GM19452 (cell line): ENCODE data around the gene CFAP99.
"Not testable (repeated sequence)": the region's sequence is repeated elsewhere in the genome, so short reads cannot be mapped to it uniquely, and the experiment has no call there.

Experiments
- ATAC-seq: cut with Tn5 transposase; IDR thresholded peaks from one replicate; pipeline ENCODE4 v1.9.1; 2021; ENCODE audit not compliant: unreplicated experiment

The CFAP99 gene

DNA sequence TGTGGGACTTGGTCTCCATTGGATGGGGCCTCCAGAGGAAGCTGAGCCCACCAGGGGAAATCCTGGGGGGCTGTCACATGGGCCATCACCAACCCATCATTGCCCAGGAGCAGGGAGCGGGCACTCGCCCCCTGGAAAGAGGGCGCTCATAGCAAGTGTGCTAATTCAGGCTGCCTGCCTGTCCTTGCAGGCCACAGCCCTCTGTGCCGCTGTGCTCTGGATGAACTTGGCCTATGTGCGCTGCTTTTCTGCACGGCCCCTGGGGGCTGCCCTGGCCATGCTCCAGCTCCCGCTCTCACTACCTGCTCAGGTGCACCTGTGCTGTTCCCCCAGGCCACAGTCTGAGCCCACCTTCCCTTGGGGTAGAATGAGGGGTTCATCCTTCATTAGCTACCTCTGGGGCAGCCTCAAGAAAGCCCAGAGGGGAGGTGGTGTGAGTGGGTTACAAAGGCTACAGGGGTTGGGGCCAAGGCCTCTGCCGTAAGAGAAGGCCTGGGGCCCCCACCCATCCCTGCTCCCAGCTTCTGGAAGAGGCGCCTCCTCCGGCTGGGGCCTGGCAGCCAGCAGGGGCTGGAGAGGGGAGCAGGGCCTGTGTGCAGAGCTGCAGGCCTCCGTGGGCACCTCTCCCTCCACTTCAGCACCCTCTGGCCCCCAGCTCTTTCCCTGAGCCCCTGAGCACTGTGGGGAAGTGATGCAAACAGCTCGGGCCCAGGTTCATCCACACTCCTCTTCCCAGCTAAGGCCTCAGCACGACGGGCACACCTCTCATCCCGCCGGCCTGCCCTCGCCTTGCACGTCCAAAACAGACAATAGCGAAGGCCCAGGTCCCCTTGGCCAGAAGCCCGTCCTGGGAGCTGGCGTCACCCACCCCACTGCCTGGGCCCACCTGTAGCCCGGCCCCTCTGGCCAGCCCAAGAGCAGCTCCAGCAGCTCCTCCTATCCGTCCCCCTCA is 8.9 kb downstream of the CFAP99 start:
- ATAC-seq = no peak

DNA sequence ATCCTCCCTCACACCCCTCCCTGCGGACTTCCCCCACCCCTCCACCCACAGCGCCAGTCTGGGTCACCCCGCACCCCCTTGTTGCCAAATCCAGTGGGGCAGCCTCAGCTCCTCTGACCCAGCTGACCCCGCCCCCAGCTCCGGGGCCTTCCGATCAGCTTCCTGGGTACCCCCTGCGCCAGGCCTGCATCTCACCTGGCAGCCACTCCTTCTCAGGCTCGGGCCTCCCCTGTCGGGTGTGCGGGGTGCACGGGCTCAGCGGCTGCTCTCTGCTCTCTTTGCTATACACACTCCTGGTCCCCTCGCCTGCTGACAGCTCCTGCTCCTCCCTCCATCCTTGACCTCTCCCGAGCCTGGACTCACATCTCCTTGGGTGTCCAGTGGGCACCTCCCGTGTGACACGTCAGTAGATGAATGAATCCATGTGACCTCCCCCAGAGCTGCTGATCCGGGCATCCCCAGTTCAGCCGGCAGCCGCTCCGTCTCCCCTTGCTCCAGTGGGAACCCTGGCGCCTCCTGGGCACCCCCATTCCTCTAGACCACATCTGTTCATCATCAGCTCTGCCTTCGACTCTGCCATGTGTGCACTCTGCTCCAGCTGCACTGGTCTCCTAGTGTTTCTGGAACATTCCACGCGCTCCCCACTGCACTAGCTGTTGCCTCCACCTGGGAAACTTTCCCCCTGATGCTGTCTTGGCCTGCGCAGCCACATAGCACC is 9.9 kb downstream of the CFAP99 start:
- ATAC-seq = no peak

DNA sequence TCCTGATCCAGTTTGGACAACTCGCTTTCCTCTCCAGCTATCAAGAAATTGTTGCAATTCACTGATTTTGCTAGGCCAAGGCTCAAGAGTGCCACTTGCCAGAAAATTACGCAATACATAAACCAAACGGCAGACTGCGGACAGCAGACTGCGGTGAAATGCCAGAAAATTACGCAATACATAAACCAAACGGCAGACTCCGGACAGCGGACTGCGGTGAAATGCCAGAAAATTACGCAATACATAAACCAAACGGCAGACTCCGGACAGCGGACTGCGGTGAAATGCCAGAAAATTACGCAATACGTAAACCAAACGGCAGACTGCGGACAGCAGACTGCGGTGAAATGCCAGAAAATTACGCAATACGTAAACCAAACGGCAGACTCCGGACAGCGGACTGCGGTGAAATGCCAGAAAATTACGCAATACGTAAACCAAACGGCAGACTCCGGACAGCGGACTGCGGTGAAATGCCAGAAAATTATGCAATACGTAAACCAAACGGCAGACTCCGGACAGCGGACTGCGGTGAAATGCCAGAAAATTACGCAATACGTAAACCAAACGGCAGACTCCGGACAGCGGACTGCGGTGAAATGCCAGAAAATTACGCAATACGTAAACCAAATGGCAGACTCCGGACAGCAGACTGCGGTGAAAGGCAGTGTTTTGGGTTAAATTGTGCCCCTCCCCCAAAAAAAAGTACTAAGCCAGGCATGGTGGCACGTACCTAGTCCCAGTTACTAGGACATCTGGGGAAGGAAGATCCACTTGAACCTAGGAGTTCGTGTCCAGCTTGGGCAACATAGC is 11.4 kb downstream of the CFAP99 start:
- not testable (repeated sequence) for ATAC-seq

DNA sequence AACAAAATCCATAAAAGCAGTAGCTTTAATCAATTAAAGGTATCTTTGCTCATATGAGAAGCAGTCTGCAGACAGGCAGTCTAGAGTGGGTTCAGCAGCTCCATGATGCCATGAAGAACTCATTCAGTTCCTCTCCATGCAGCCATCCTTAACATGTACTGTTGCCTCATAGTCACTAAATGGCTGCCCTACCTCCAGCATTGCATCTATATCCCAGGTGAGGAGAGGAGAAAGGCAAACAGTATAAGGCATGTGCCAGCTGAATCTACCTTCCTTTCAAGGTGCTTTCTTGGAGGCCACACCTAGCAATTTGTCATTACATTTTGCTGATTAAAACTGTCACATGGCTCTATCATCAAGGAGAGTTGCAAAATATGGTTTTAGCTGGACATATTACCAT is 13.2 kb downstream of the CFAP99 start:
- ATAC-seq = no peak

DNA sequence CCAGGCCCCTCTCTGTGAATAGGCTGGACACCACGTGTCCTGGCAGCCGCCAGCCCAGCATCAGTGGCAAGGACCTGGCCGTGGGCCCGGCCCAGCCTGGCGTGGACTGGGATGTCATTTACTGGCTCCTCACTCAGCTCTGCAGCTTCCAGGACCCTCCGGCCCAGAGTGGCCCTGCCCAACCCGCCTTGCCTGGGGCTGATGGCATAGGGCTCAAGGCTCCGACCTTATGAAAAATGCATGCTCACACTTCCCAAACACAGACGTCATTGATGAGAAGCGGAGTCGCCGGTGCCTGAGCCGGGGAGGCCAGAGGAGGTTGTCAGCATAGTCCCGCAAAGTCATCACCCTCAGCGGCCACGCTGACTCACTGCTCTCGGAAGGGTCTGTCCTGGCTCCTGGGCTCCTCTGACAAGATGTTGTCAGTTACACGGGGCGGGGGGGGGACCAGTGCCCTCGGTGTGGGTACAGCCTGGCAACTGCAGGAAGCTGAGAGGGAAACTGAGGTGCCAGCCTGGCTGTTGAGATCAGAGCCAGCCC is 14.3 kb downstream of the CFAP99 start:
- no peak for ATAC-seq

DNA sequence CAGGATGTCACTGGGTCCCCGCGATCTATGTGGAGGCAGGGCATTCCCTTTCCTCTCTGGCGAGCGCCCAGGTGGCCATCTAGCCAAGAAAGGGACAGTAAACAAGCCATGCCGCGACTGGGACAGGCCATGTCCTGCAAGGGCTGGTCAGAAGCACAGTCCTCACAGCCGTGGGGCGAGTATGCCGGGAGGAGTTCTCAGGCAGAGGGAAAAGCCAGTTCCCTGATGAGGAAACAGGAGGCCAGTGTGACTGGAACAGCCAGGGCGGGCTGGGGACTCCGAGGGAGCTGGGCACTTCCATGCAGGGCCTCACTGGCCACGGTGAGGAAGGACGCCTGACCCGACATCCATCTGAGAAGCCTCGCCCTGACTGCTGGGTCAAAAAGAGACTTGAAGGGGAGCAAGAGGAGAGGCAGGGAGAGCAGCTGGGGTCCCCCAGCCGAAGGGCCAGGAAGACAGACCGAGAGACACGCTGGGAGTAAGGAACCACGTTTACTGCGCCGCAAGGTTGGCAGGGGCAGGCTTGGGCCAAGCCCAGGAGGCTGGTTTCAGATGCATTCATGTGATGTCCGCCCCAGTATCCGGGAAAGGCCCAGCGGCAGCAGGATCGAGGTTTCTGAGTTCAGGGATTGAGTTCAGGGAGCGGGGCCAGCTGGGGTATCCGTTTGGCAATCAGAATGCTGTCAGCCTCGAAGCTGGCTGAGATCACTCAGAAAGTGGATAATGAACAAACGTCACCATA is 15.0 kb downstream of the CFAP99 start:
- ATAC-seq = no peak

DNA sequence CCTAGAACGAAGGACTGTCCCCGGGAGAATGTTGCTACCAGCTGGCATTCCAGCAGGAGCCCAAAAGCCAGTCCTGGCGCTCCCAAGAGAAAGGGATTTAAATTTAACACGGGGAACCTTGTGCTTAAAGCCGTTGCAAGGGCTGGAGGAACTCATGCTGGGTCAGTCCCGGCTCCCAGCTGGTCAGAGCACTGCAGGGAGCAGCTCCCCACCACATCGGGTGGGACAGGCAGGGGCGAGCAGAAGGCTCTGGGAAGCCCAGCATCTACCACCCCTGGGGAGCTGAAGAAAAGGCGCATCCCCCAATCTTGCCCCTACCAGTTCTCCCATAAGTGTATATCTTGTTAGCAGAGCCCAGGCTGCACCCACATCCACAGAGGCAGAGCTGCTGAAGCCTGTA is 15.7 kb downstream of the CFAP99 start:
- no peak for ATAC-seq

DNA sequence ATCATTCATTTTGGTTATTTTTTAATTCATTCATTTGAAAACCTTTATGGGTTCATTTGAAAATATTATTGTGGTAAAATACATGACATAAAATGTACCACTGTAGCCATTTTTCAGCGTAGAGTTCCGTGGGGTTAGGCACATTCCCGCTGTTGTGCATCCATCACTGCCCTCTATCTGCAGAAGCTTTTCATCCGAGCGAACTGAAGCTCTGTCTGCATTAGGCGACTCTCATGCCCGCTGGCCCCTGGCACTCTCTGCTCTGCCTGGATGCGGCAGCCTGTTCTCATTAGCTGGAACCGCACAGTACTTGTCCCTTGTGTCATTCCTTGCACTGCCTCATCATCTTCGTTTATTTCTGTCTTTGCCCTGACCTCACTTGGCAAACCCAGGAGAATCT is 17.5 kb downstream of the CFAP99 start:
- ATAC-seq = no peak

DNA sequence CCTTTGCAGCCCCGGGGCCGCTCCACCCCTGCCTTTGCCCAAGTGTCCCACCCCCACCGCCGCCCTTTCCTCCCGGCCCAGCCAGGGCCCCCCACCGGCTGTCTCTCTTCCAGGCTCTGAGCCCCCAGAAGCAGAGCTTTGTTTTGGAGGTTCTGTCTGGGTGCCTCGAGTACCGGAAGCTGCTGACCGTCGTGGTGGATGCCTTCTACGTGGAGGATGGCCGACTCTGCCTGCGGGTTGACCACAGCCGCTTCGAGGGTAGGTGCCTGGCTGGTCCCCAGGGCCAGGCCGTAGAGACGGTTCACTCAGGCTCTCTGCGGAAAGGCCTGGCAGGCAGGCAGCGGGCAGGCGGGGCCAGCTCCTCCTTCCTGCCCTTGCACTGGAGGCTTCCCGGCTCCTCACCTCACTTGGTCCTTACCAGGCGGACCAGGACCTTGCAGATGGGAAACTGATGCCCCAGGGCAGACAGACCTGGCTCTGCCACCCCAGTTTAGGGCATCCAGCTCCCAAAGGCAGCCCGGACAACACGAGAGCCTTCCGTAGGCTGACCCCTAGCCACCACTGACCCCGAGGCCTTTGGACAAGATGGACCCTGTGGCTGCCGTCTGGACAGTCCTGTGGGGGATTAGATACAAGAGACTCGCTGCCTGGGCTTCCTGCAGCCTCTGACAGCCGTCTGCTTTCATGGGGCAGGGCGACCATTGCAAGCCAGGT is 18.2 kb downstream of the CFAP99 start:
- ATAC-seq = no peak

DNA sequence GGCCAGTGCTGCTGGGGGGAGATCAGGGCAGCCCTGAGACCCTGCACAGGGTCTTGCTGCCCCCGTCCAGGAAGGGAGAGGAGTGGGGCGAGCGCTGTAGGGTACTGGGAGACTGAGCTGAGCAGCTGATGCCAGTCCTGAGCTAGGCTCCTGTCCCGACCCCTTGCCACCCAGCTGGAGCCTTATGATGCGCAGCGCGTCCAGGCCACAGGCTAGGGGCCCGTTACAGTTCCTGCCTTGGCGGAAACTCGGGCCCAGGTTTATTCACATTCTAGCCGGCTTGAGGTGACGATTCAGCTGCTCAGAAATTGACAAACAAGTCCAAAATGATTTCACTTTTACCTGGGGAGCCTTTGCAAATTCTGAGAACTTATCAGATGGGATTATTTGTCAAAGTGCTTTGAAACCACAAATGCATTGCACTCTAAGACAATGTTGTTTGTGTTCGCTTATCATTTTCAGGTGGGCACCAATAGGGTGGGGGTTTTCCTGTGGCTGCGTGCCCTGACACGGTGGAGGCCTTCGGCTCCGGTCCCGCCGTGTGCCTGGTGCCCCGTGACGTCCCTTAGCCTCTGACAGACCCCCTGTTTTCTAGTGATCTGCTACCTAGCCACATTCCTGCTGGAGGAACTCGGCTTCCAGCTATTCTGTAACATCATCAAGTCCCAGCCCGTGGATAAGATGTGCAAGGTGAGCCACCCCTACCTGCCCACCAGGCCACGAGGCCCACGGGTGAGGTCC is 18.9 kb downstream of the CFAP99 start:
- ATAC-seq = no peak

DNA sequence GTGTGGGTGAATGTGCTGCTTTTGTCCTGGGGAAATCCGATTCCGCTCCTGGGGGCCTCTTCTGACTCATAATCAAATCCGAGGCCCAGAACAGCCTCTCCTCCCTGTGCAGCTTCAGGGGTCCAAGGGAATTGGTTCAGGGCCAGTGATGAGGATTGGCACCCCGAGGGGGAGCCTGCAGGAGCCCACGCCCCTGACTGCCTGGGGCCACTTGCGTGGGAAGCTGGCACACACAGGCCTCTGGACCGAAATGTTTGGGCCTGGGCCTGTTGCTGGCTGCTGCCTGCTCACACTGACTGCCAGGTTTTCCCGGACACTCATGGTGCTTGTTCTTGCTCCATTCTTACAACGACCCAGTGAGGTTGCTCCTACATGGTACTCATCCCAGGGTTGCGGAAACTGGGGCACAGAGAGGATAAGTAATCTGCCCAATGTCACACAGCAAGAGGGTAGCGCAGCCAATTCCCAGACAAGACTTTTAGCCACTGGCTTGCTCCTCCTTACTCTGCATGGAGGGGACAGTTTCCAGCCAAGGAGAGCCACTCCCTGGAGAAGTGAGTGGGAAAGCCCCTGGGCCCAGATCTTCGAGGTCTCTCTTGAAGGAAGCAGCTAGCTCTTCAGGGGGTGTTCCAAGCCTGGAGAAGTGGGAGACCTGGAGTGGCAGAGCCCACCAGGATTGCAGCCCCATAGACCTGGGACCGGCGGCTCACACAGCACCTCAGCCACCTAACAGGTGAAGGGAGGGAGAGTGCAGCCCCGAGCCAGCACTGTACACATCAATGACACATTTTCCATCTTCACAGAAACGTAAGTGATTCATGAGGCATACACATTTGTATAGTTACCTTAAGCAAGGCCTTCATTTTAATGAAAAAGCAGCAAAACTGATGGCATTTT is 20.3 kb downstream of the CFAP99 start:
- no peak for ATAC-seq

DNA sequence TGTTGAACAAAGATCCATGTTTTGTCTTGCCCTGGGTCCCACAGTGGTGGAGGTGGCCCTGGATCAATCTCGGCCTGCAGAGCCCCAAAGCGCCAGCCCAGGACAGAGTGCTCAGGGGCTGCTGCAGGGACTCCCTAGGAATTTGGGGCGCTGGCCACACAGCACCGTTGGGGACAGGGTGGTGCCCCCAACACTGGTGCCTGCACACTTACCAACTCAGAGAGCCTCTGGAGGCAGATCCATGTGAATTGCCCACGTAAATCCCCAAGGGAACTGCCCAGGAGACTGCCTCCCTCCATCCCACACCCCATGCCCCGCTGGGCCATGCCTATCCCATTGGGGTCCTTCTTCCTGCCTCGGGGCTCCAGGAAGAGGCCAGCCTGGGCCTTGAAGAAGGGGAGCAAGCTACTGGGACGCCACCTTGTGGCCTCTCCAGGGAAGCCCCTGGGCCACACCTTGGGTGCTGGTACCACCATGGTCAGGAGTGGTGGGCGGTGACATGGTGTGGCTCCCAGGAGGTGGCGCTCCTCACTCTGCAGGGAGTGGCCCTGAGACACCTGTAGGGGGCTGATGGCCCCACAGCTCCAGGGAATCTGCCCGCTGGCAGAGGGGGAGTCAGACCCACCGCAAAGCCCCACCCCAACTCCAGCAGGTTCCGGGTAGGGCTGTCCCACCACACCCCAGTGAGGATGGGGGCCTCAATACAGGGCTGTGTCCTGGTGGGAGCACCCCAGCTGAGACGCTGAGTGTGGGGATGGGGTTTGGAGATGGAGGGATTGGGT is 22.8 kb downstream of the CFAP99 start:
- no peak for ATAC-seq

DNA sequence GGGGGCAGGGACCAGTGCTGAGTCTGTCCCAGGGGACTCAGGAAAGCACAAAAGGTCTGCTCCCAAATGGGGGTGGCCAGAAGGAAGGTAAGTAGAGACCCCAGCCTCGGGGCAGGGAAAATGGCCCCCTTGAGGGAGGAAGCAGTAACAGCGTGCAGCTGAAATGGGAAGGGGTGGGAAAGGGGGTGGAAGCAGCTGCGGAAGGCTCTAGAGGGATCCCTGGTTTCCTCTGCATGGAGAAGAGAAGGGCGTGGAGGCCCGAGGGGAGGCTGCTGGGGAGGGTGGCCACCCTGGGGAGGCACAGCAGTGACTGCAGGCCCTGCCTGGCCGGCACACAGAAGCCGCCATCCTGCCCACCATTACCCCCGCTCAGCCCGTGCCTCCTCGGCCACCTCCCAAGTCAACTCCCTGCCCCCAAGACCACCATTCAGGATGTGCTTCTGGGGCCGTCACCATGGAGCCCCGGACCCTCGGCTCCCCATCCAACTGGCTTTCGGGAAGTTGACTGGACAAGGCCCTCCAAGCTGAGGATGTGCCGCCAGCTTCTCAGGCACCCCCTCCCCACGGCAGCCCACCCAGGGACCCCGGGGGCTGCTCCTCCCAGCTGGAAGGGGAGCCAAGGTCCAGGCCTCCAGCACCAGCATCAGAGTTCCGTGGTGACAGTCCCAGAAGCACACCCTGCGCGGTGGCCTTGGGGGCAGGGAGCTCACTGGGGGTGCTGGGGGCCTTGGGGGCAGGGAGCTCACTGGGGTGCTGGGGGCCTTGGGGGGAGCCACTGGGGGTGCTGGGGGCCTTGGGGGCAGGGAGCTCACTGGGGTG is 23.6 kb downstream of the CFAP99 start:
- no peak for ATAC-seq

DNA sequence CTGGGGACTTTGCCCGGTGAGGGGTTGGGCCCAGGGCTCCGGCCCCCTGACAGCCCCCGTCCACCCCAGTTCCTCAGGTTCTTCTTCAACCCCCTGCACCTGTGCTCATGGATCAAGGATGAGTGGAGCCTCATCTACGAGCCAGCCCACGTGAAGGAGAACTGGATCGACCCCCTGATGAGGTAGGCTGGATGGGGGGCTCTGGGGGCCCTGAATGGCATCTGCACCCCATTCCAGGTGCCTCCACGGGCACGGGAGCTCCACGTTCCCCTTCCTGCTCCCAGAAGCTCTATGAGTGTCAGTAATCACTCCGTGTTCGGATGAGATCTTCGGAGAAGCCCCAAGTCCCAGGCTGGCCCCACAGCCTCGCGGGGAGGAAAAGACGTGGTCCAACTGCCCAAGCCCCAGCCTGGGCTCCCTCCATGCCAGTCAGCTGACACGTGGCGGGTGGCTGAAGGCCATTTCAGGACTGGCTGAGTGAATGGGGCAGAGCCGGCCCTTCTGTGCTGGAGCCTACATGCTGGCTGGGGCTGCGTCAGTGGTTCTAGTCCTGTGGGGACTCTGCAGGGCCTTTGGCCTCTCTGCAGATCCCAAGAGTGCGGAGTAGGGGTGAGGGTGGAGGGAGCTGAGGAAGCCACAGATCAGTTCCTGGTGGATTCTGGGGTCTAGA is 24.4 kb downstream of the CFAP99 start:
- ATAC-seq = no peak

DNA sequence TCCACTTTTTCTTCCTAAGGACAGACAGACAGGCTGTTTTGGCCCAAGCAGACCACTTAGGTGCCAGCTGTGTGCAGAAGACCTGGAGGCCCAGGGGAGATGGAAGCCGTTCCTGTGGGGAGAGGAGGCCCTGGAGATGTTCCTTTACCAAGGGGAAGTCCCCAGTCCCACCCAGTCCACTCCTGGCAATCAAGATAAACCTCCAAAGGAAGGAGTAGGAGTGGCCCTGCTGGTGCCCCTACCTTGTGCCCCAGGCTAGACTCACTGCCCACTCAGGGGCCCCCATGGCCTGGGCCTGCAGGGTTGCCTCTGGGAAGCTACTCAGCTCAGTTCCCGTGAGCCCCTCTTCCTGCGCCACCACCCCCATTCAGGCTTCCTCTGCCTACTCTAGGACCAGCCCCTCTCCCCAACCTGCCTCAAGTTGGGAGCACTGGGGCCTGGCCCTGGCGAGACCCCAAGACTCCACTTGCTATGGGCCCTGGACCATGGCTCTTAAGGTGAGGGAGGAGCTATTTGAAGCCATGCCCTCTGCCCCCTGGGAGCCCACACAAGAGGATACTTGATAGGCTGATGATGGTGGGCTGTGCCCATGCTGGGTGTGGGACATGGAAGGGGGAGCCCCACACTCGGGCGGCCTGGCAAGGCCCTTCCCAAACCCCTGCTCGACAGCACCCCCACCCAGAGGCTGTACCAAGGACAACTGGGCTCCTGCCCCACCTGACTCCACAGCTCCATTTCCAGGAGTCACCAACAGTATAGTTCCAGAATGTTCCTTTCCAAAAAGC is 25.4 kb downstream of the CFAP99 start:
- no peak for ATAC-seq
